ENCODE data around the gene DGKB.

The DGKB gene

GRCh38 chr7:14676896-14677295, 225.7 kb downstream of the DGKB start:
- DNase-seq, result no peak

DNA sequence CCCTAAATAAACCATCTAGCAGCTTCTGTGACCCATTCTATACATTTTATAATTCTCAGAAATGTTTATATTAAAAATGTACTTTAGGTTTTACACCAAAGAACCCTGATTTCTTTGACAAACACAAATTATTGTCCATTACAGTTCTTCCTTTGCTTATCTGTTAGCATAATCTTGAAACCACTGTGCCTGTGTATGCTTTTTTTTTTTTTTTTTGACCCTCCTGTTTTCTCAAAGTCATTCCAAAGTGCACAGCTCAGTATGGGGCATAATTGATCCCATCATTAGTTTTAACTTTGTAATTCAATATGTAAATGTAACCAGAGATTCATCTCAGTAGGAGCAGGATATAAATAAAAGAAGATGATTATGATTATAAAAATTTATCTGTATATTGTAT, 229.3 kb downstream of the DGKB start:
- DNase-seq, result no peak

DNA sequence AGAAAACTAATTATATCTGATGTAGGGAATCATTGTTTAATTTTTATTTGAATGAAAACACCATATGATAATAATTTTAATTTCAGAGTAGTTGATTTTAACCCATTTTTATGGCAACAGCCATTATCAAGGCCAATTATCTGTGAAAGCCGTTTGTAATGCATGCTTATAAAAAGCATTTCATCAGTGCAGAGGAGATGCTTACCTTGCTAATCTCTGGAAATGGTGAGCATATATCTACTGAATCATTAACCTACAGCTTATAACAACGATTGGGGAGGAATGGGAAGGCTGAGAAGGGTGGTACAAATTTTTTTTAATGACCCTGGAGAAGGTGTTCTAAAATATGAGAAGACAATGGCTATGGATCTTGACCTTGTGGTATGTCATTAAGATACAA, 235.6 kb downstream of the DGKB start:
- no peak for DNase-seq

DNA sequence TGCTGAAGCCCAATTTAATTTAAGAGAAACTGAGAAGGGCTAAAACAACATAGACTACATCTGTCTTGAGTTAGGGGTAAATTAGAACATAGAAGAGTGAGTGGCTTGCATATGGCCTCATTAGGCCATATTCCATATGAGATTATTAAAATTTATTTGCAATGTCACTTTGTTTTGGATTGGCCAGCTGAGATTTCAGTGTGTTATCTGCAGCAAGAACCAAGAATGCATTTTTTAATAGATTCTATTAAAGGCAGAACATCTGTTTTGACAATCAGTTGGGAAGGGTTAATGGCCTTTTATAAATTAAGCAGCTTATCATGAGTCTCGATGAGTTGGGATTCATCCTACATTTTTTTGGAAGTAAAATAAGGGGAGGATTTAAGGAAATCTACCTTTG, 236.2 kb downstream of the DGKB start:
- no peak for DNase-seq

GRCh38 chr7:14639801-14640200, 262.8 kb downstream of the DGKB start:
- no peak for DNase-seq

DNA sequence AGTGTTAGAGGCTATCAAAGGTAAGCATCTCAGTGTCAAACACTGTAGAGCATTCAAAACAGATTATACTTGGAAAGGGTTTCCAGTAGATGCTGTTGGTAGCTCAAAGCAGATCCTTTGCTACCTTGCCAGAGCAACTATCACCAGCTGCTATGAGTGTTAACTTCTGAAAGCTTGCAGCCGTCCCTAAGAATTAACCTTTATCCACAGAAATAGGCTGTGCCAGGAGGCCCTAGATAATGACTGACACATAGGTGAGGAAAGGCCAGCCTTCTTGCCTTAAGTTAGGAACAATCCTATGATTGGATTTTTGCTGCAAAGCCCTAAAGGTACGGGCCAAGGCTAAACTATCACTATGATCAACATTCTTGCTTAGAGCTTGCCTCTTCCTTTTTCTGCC, 263.2 kb downstream of the DGKB start:
- no peak for DNase-seq

DNA sequence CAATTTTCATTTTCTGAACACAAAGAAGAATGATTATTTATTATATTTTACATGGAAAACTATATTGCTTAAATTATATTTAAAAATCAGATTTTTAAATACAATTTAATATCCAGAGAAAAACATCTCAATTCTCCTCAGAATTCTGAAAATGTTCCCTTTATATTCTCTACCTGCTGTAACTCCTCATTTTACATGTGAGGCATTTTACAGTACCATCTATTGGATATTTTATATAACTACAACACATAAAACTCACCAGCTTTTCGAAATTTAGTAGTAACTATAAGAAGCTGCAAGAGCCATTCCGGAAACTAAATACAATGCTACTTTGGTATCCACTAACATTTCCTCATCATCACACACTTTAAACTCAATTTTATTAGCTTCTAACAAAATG, 264.6 kb downstream of the DGKB start:
- DNase-seq, result no peak

- no peak for DNase-seq
Observed at GRCh38 chr7:14635955-14636354, 266.6 kb downstream of the DGKB start.

GRCh38 chr7:14630048-14630447, 272.5 kb downstream of the DGKB start:
- DNase-seq, result no peak

DNA sequence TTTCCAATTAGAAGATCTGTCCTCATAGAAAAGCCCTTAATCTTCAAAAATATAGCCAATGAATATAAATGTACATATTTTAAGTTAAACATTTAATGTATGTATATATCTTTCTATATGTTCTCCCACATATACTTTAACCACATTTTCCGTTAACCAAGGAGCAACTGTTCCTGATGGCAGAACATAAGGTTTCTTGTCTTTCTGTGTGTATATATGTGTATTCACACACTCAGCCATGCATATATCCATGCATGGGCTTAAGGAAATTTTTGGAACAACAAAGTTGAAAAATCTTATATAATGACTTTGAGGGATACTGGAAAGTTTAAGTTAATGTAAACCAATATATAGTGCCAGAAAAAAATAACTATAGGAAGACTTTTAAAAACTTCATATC, 274.0 kb downstream of the DGKB start:
- no peak for DNase-seq

GRCh38 chr7:14626076-14626475, 276.5 kb downstream of the DGKB start:
- DNase-seq, result peak; percentile 47

DNA sequence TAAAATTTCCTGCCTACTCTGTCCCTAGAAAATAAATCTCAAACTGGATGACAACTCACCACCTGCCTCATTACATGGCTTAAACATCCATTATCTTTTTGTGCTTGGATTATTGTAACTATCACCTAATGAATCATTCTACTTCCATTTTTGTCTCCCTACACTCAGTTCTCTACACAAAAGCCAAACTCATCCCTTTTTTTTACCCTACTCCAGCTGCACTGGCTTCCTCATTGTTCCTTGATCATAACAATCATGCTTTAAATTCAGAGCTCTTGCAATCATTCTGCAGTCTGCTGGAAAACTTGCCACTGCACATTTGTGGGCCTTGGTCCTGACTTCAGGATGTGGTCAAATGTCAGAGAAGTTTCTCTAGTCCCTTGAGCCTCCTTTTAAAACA, 280.0 kb downstream of the DGKB start:
- DNase-seq, result no peak

- no peak for DNase-seq
Observed at GRCh38 chr7:14606101-14606500, 296.4 kb downstream of the DGKB start.

DNA sequence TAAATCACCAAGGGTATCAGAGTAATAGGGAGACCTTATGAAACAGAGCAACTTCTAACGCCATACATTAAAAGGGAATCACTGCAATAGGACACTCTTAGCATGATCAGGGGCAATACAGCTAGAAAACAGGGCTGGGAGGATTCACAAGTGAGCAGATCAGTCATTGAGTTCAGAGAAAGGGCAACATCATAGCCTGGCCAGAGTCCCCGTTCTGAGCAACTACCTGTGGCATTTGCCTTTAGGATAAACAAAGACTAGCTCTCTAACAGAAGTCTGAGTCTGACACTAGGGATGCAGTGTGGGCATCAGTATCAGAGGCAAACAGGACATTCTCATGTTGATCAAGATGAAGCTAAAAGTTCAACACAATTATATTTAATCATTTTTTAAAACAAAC, 297.9 kb downstream of the DGKB start:
- no peak for DNase-seq

DNA sequence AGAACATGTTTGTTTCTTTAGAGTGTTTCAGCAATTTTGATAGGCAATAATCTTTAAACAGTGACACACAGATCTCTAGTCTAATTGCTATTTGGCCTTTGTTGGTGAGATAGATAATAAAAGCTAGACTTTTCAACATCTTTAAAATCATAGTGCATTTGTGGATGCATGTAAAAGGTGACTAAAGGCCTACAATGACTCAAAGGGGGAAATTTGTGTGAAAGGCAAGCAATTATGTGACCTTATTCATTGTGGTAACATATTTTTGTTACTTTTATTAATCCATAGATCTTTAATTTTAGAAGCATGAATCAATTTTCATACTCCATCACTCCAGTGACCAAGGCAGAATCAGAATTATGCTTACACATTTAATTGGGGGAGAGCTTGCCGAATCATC, 299.7 kb downstream of the DGKB start:
- DNase-seq, result no peak

DNA sequence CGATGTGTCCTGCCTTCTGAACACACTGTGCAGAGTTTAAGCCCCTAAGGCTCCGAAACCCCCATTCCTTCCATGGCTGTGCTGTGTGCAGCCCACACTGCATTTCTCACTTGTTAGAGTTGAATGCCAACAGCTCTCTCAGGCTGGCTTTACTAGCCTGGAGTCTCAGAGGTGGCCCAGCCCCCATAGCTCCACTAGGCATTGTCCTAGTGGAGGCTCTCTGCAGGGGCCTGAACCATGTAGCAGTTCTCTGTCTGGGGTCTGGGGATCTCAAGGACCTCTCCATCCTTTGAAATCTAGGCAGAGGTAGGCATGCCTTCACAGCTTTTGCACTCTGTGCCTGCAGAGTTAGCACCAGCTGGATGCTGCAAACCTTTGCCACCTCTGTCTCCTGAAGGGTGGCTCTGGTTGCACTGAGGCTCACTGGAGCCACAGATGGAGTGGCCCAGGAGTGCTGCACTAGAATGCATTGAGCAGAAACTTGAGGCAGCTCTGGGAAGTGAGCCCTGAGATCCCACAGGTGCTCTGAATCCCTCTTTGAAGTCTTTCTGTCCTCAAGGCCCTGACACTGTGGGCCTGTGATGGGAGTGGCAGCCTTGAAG, 301.7 kb downstream of the DGKB start:
- no peak for DNase-seq

GRCh38 chr7:14598978-14599377, 303.6 kb downstream of the DGKB start:
- no peak for DNase-seq

GRCh38 chr7:14596421-14596820, 306.1 kb downstream of the DGKB start:
- no peak for DNase-seq

GRCh38 chr7:14590206-14590605, 312.3 kb downstream of the DGKB start:
- no peak for DNase-seq

- DNase-seq, result no peak
Observed at GRCh38 chr7:14585232-14585631, 317.3 kb downstream of the DGKB start.

DNA sequence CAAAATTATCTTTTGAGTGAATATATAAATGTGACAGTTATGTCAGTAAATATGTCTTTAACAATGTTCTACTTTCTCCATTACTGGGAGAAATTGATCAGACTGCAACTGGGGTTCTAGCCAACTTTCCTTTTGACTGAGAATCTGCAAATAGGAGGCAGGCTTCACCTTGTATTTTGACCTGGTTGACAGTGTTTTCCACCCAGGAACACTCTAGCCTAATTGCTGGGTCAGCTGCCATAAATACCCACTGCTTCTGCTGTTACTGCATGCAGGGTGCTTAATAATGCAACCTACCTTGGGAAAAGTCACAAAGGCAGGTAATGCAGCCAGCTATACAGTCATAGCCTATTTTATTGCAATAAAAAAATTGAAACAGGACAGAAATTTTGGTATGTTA, 319.0 kb downstream of the DGKB start:
- DNase-seq, result no peak

DNA sequence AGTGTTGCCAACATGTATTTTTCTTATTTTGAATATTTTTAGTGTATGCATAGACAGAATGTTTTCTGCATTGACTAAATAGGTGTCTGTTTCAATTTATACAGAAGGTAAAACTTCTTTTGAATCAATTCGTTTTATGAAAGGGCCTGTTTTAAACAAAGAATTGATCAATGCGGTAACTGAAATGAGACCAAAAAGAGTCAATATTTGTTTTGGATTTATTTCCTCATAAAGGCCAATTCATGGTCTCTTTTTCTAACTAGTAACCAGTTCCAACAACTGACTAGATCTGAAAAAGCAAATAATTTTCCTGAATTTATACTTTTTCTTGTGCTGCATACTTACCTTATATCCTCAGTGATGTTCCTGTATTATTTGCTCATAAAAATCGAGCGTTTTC, 320.5 kb downstream of the DGKB start:
- no peak for DNase-seq

DNA sequence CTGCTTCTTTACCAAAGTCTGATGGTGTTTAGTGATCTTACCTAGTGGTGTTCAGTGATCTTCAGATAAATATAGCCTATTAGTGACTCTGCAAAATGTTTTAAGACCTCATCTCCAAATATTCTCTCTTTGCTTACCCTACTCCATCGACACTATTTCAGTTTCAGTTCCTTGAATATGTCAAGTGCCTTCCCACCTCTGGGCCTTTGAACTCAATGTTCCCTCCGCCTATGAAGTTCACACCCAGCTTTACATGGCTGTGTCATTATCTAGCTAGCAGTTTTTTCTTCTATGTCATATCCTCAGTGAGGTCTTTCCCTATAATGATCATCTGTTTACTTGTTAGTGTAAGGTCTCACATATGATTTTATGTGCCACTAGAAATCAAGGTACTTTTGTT, 322.6 kb downstream of the DGKB start:
- no peak for DNase-seq

DNA sequence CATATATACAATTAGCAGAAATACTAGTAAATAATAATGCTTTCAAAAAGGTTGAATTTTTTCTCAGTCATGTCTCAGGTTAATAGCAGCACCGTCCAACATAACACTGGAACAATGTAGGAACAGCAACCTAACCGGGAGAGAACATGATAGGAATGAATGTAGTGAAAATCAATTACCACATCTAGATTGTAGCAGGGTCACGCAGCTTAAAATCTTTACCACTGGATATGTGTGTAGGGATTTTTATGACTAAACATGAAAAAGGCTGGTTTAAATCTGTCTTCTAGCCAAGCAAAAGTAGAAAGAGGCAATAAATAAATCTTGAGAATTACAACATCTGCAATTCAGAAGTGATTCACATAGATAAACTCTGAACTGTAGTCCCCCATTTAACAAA, 326.0 kb downstream of the DGKB start:
- no peak for DNase-seq

DNA sequence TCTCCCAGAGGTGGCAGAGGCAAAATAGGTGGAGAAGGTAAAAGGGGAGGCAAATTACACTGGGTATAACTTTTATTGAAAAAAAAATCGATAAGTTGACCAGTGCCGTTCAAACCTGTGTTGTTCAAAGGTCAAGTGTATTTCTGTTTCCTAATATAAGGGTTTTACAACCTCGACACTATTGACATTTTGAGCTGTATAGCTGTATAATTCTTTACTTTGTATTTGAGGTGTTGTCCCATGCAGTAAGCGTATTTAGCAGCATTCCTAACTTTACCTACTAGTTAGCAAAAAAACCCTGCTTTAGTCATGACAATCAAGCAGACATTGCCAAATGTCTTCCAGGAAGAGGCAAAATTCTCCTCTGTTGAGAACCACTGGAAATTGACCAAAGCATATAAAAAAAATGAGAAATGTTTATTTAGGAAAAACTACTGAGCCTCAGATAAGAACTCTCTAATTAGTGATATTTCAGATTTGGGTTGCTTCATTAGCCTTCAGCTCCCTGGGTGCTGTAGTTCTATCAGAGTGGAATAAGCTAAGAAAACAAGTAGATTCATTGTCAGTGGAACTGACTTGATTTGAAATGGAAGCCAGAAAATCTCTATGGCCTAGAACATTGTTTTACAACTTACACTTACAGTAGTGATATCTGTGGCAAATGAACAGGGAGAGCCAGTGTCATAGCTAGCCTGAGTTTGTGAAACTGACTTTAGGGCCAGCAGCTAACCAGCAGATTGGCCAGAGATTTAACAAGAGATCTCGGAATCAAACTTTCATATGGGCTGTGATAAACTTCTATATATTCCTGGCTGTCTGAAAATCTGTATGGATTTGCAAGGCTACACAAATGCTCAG, 331.6 kb downstream of the DGKB start:
- no peak for DNase-seq

Data from NCI-H2107 (cell line).